ENCODE measurements around the gene LDLRAD4.

LDLRAD4 gene

DNA sequence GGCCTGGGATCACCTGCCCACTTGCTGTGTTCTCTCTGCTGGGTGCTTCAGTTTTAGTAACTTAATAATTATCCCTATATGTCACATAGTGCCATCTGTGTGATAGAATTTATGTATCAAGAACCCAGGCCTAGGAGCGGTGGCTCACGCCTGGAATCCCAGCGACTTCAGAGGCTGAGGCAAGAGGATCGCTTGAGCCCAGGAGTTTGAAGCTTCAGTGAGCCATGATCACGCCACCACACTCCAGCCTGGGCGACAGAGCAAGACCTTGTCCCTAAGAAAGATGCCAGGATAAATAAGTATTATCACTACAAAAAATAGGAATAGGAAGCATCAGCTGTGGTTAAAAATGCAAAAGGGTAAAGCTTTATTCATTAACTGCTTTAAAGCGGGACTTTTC is 267.0 kb downstream of the LDLRAD4 start:
- no peaks in the 10 kb centered on the region for H3K36me3 ChIP-seq (ENCODE audit: control insufficient read depth in 1 of 2, insufficient read depth in 2 of 2, low read depth in 1 of 2, low read length in 2 of 2)
- H3K79me1 ChIP-seq (replicated peaks; ENCODE audit: low read length, poor library complexity, severe bottlenecking) = no peaks in the 10 kb centered on the region
- no peak overlapping the region for H2BK5ac ChIP-seq (ENCODE audit: low read depth, low read length, poor library complexity, severe bottlenecking)
- no peak overlapping the region for H4K91ac ChIP-seq (ENCODE audit: low read length)
- no peak overlapping the region for H2AFZ ChIP-seq (ENCODE audit: low read depth, low read length)
- H3K27me3 ChIP-seq (ENCODE audit: control insufficient read depth in 1 of 2, insufficient read depth in 1 of 2, low read length in 2 of 2) = peaks cover 0 to 2% of the 10 kb centered on the region in 2 experiments
- no peak overlapping the region for H3K18ac ChIP-seq (ENCODE audit: low read depth in 1 of 2, low read length in 2 of 2)
- DNase-seq = no peak
- H2BK15ac ChIP-seq (ENCODE audit: low read depth, poor library complexity, severe bottlenecking) = no peak overlapping the region
- no peak overlapping the region for H2BK12ac ChIP-seq (ENCODE audit: low read length in 2 of 2)
- H4K8ac ChIP-seq (ENCODE audit: low read length) = no peak overlapping the region
- H3K4ac ChIP-seq (ENCODE audit: low read depth in 1 of 2, low read length in 2 of 2) = no peak overlapping the region
- H3K14ac ChIP-seq (ENCODE audit: low read length in 2 of 2) = no peak overlapping the region
- no peak overlapping the region for H2AK5ac ChIP-seq (ENCODE audit: low read length, severe bottlenecking)
- no peak overlapping the region for H3K23ac ChIP-seq (ENCODE audit: low read length in 2 of 2)
- H3K4me3 ChIP-seq (ENCODE audit: insufficient read depth in 1 of 2, low read depth in 1 of 2, low read length in 2 of 2) = no peak overlapping the region
- no peaks in the 10 kb centered on the region for H3K9me3 ChIP-seq (ENCODE audit: control insufficient read depth, low read length)
- WGBS = 86% methylated on average over 5 of the region's 7 CpGs
- H2BK120ac ChIP-seq (ENCODE audit: low read depth, low read length) = no peak overlapping the region
- H3K9ac ChIP-seq (ENCODE audit: low read length) = no peak overlapping the region
- no peak overlapping the region for H3K27ac ChIP-seq (ENCODE audit: low read length, poor library complexity, severe bottlenecking)
- H3K4me1 ChIP-seq (ENCODE audit: control insufficient read depth, insufficient read depth, low read depth, low read length) = no peaks in the 10 kb centered on the region
- no peak overlapping the region for H3K4me2 ChIP-seq (ENCODE audit: low read length, poor library complexity, severe bottlenecking)

DNA sequence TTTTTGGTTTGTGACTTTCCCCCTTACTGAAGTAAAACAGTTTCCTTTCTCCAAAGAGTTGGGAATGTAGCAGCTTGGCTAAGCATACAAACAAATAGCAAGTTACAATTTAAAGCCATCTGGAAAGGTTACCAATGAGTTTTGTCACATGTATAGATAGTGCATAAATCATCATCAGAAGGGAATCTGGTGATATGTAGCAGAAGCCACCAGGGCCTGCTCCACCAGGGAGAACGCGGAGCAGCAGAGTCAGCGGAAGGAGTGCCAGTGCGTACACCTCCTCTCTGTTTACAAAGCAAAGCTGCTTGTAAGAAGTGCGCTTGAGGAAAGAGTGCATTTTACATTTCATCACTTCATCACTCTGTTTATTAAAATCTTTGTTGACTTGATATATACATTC is 267.7 kb downstream of the LDLRAD4 start:
- H3K79me1 ChIP-seq (replicated peaks; ENCODE audit: low read length, poor library complexity, severe bottlenecking) = no peaks in the 10 kb centered on the region
- no peak overlapping the region for H3K14ac ChIP-seq (ENCODE audit: low read length in 2 of 2)
- WGBS = 50% methylated on average over 4 of the region's 5 CpGs
- H4K8ac ChIP-seq (ENCODE audit: low read length) = no peak overlapping the region
- H3K9me3 ChIP-seq (ENCODE audit: control insufficient read depth, low read length) = no peaks in the 10 kb centered on the region
- no peak overlapping the region for H3K4me2 ChIP-seq (ENCODE audit: low read length, poor library complexity, severe bottlenecking)
- H2BK15ac ChIP-seq (ENCODE audit: low read depth, poor library complexity, severe bottlenecking) = no peak overlapping the region
- no peak overlapping the region for H3K18ac ChIP-seq (ENCODE audit: low read depth in 1 of 2, low read length in 2 of 2)
- no peak overlapping the region for H2AK5ac ChIP-seq (ENCODE audit: low read length, severe bottlenecking)
- no peak overlapping the region for H2BK120ac ChIP-seq (ENCODE audit: low read depth, low read length)
- H2AFZ ChIP-seq (ENCODE audit: low read depth, low read length) = no peak overlapping the region
- no peak overlapping the region for H4K91ac ChIP-seq (ENCODE audit: low read length)
- H3K4me1 ChIP-seq (ENCODE audit: control insufficient read depth, insufficient read depth, low read depth, low read length) = no peaks in the 10 kb centered on the region
- no peak for DNase-seq
- no peak overlapping the region for H2BK12ac ChIP-seq (ENCODE audit: low read length in 2 of 2)
- no peak overlapping the region for H3K4me3 ChIP-seq (ENCODE audit: insufficient read depth in 1 of 2, low read depth in 1 of 2, low read length in 2 of 2)
- no peak overlapping the region for H2BK5ac ChIP-seq (ENCODE audit: low read depth, low read length, poor library complexity, severe bottlenecking)
- H3K4ac ChIP-seq (ENCODE audit: low read depth in 1 of 2, low read length in 2 of 2) = no peak overlapping the region
- H3K36me3 ChIP-seq (ENCODE audit: control insufficient read depth in 1 of 2, insufficient read depth in 2 of 2, low read depth in 1 of 2, low read length in 2 of 2) = no peaks in the 10 kb centered on the region
- H3K23ac ChIP-seq (ENCODE audit: low read length in 2 of 2) = no peak overlapping the region
- no peak overlapping the region for H3K9ac ChIP-seq (ENCODE audit: low read length)
- H3K27me3 ChIP-seq (ENCODE audit: control insufficient read depth in 1 of 2, insufficient read depth in 1 of 2, low read length in 2 of 2) = peaks cover 0 to 5% of the 10 kb centered on the region in 2 experiments
- H3K27ac ChIP-seq (ENCODE audit: low read length, poor library complexity, severe bottlenecking) = no peak overlapping the region

DNA sequence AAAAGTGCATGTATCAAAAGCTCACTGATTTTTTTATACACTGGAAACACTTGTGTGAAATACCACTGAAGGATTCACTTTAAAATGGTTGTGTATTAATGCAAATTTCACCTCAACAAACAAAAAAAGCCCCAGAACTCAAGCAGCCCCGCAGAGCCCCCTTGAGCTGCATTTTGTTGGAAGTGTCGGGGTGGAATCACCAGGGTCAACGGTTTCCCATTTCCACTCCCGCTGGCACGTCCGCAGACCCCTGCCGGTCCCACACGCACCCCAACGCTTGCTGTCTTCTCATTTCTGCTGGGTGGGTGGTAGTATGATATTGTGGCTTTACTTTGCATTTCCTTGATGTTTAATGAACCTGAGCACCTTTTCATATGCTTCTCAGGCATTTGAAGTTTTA is 268.1 kb downstream of the LDLRAD4 start:
- H2BK120ac ChIP-seq (ENCODE audit: low read depth, low read length) = no peak overlapping the region
- no peak overlapping the region for H3K23ac ChIP-seq (ENCODE audit: low read length in 2 of 2)
- H4K91ac ChIP-seq (ENCODE audit: low read length) = no peak overlapping the region
- no peak overlapping the region for H3K14ac ChIP-seq (ENCODE audit: low read length in 2 of 2)
- H2AK5ac ChIP-seq (ENCODE audit: low read length, severe bottlenecking) = no peak overlapping the region
- no peak overlapping the region for H3K27ac ChIP-seq (ENCODE audit: low read length, poor library complexity, severe bottlenecking)
- no peak overlapping the region for H2BK15ac ChIP-seq (ENCODE audit: low read depth, poor library complexity, severe bottlenecking)
- no peak overlapping the region for H2BK5ac ChIP-seq (ENCODE audit: low read depth, low read length, poor library complexity, severe bottlenecking)
- H3K4me3 ChIP-seq (ENCODE audit: insufficient read depth in 1 of 2, low read depth in 1 of 2, low read length in 2 of 2) = no peak overlapping the region
- no peaks in the 10 kb centered on the region for H3K9me3 ChIP-seq (ENCODE audit: control insufficient read depth, low read length)
- no peaks in the 10 kb centered on the region for H3K36me3 ChIP-seq (ENCODE audit: control insufficient read depth in 1 of 2, insufficient read depth in 2 of 2, low read depth in 1 of 2, low read length in 2 of 2)
- no peak overlapping the region for H2AFZ ChIP-seq (ENCODE audit: low read depth, low read length)
- peaks cover 0 to 5% of the 10 kb centered on the region in 2 experiments for H3K27me3 ChIP-seq (ENCODE audit: control insufficient read depth in 1 of 2, insufficient read depth in 1 of 2, low read length in 2 of 2)
- H3K79me1 ChIP-seq (replicated peaks; ENCODE audit: low read length, poor library complexity, severe bottlenecking) = no peaks in the 10 kb centered on the region
- H2BK12ac ChIP-seq (ENCODE audit: low read length in 2 of 2) = no peak overlapping the region
- H3K9ac ChIP-seq (ENCODE audit: low read length) = no peak overlapping the region
- no peak overlapping the region for H3K18ac ChIP-seq (ENCODE audit: low read depth in 1 of 2, low read length in 2 of 2)
- no peak overlapping the region for H3K4ac ChIP-seq (ENCODE audit: low read depth in 1 of 2, low read length in 2 of 2)
- 57% methylated on average over 9 of the region's 9 CpGs for WGBS
- no peak overlapping the region for H4K8ac ChIP-seq (ENCODE audit: low read length)
- H3K4me1 ChIP-seq (ENCODE audit: control insufficient read depth, insufficient read depth, low read depth, low read length) = no peaks in the 10 kb centered on the region
- no peak overlapping the region for H3K4me2 ChIP-seq (ENCODE audit: low read length, poor library complexity, severe bottlenecking)
- no peak for DNase-seq

DNA sequence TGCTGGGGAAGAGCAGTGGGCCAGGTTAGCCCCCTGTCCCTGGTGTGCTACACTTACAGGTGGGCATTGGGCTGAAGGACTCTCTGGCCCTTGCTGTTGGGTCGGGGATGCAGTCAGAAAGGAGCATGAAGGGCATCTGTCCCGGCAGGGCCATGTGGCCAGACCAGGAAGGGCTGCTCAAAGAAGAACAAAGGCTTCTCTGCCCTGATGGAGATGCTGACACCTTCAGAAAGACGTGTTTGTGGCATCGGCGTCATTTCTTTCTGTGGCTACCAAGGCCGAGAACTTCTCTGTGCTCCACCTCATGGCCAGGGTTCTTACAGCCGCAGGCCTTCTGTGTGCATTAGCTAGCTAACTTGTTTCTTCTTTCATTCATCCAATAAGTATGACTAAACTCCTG is 268.7 kb downstream of the LDLRAD4 start:
- Histone ChIP-seq H2BK120ac (ENCODE audit: low read depth, low read length) (no peak overlapping the region), H3K4me1 (ENCODE audit: control insufficient read depth, insufficient read depth, low read depth, low read length) (no peaks in the 10 kb centered on the region), H3K14ac (ENCODE audit: low read length in 2 of 2) (no peak overlapping the region), H3K9me3 (ENCODE audit: control insufficient read depth, low read length) (no peaks in the 10 kb centered on the region), H3K23ac (ENCODE audit: low read length in 2 of 2) (no peak overlapping the region), H3K18ac (ENCODE audit: low read depth in 1 of 2, low read length in 2 of 2) (no peak overlapping the region), H3K4ac (ENCODE audit: low read depth in 1 of 2, low read length in 2 of 2) (no peak overlapping the region), H4K8ac (ENCODE audit: low read length) (no peak overlapping the region), H2BK15ac (ENCODE audit: low read depth, poor library complexity, severe bottlenecking) (no peak overlapping the region), H3K4me2 (ENCODE audit: low read length, poor library complexity, severe bottlenecking) (no peak overlapping the region), H2AFZ (ENCODE audit: low read depth, low read length) (no peak overlapping the region), H2BK5ac (ENCODE audit: low read depth, low read length, poor library complexity, severe bottlenecking) (no peak overlapping the region), H2BK12ac (ENCODE audit: low read length in 2 of 2) (no peak overlapping the region), H3K79me1 (replicated peaks; ENCODE audit: low read length, poor library complexity, severe bottlenecking) (no peaks in the 10 kb centered on the region), H3K27me3 (ENCODE audit: control insufficient read depth in 1 of 2, insufficient read depth in 1 of 2, low read length in 2 of 2) (peaks cover 0 to 5% of the 10 kb centered on the region in 2 experiments), H4K91ac (ENCODE audit: low read length) (no peak overlapping the region), H3K4me3 (ENCODE audit: insufficient read depth in 1 of 2, low read depth in 1 of 2, low read length in 2 of 2) (no peak overlapping the region), H3K9ac (ENCODE audit: low read length) (no peak overlapping the region), H3K36me3 (ENCODE audit: control insufficient read depth in 1 of 2, insufficient read depth in 2 of 2, low read depth in 1 of 2, low read length in 2 of 2) (no peaks in the 10 kb centered on the region), H3K27ac (ENCODE audit: low read length, poor library complexity, severe bottlenecking) (no peak overlapping the region), H2AK5ac (ENCODE audit: low read length, severe bottlenecking) (no peak overlapping the region)
- DNase-seq = no peak
- WGBS = 75% methylated on average over 7 of the region's 7 CpGs

Measured in mesenchymal stem cell (in vitro differentiated cells and primary cell).